ENCODE measurements around the gene OSGEP.

OSGEP gene

DNA sequence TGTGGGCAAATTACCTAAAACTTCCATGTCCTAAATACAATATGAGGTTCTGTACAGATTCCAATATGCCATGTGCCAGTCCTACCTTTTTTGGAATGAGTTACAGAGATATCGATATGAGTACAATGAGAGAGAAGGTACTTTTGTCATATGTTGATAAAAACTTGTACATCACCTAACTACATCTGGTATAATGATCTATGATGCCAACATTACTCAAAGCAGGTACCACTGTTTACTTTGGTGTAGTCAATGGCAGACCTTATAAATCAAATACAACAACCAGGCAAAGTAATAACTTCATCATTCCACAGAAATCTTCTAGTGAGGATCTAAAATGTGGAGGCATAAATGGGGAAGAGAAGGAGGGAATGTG, 54.0 kb downstream of the OSGEP start:
- no peak for DNase-seq (ENCODE audit: low read depth in 3 of 3, low spot score in 1 of 3)

DNA sequence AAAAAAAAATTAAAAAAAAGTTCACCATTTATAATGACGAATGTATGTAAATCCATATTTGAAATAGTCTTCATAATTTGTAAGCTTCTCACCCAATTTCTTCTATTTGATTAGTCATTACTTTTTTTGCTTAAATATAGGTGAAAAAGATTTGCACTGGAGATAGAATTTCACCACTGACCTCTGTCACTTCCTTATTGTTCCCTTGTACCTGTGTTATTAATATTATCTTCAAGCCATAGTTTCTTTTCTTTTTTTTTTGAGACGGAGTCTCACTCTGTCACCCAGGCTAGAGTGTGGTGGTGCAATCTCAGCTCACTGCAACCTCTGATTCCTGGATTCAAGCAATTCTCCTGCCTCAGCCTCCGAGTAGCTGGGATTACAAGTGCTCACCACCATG, 57.1 kb downstream of the OSGEP start:
- DNase-seq (ENCODE audit: low read depth in 3 of 3, low spot score in 1 of 3) = no peak
